Muscle of leg (tissue), 11 donors: Measurements from ENCODE around the gene NFIA. TPM values are rescaled to one million over a fixed set of nuclear protein-coding genes. Genes with fewer than 3 reads are reported as not detected.

Source experiments
- DNase-seq: peaks from one replicate; pipeline ENCODE4 v3.0.0; 2013
- H3K27ac ChIP-seq: one replicate; pipeline ENCODE4 v1.5.1; 2013; ENCODE audit warnings: mild to moderate bottlenecking, low read length, control low read depth
- H3K27me3 ChIP-seq: one replicate; pipeline ENCODE4 v1.6.1; 2013; ENCODE audit warnings: low read length; ENCODE audit not compliant: control insufficient read depth, insufficient read depth
- H3K36me3 ChIP-seq: one replicate; pipeline ENCODE4 v1.6.1; 2013; ENCODE audit warnings: low read length; ENCODE audit not compliant: control insufficient read depth, insufficient read depth
- H3K4me1 ChIP-seq: one replicate; pipeline ENCODE4 v1.6.1; 2013; ENCODE audit warnings: low read length; ENCODE audit not compliant: control insufficient read depth, insufficient read depth
- H3K4me3 ChIP-seq: one replicate; pipeline ENCODE4 v1.5.1; 2013; ENCODE audit warnings: low read length, control low read depth
- H3K9me3 ChIP-seq: replicated peaks from 2 replicates; pipeline ENCODE4 v1.6.1; 2013; ENCODE audit warnings: low read depth, low read length; ENCODE audit not compliant: control insufficient read depth
- WGBS: methylation state at CpG from one replicate; pipeline ENCODE4 v1.1.5; 2013; ENCODE audit warnings: missing lambda C conversion rate; ENCODE audit not compliant: insufficient coverage; 5-methylcytosine and 5-hydroxymethylcytosine counted together
- polyA plus RNA-seq, 8 donors: library from polyadenylated mRNA; unstranded; fragments of 120-200 nt; gene quantifications; one replicate each; pipeline versions ENCODE4 v1.2.1 to v1.2.3, GENCODE V29; 2013; ENCODE audit warnings: inconsistent platforms in 1 of 8, low replicate concordance in 1 of 8; ENCODE audit not compliant: insufficient read length in 8 of 8, insufficient read depth in 1 of 8
- total RNA-seq: library from RNA; stranded (reverse); fragments of 120-200 nt; gene quantifications from one replicate; pipeline ENCODE4 v1.2.4, GENCODE V29; 2013

The NFIA gene
- total and polyA plus RNA-seq, 9 donors: 21.6 to 41.0 (median 29.7) TPM

DNA sequence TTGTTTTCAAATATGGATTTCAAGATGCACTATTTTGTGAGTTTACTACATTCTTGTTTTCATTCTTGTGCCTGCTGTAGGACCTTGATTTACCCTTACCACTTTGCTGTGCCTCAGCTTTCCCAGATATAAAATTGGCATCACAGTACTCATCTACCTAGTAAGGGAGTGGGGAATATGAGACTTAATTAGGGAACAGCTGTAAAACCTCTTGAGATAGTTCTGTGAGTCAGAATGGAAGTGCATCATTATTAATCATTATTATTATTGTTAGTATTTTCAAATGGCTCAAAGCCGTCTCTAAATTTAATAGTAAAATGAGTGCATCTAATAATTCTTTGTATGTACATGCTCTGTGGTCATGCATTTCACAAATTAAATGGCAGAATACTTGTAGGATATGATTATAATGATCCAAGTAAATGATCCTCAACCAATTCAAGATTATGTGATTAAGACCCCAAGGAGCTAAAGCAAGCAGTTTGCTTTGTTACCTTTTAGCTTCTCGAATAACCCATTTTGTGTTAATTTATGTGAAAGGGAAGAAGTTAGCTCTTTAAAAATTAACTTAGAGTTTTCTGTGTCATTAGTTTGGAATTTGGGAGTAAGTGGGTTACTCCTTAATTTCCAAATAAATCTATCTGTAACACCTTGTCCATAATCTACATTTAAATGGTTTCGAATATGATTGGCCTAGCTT is 155.4 kb downstream of the NFIA start:
- no peak for DNase-seq
- no CpG with 5 or more reads among the region's 3 CpGs for WGBS
- no peaks in the 10 kb centered on the region for H3K36me3 ChIP-seq
- peaks cover 6% of the 10 kb centered on the region for H3K4me1 ChIP-seq
- no peak overlapping the region for H3K4me3 ChIP-seq
- no peaks in the 10 kb centered on the region for H3K9me3 ChIP-seq
- H3K27ac ChIP-seq: no peak overlapping the region
- H3K27me3 ChIP-seq: no peaks in the 10 kb centered on the region

DNA sequence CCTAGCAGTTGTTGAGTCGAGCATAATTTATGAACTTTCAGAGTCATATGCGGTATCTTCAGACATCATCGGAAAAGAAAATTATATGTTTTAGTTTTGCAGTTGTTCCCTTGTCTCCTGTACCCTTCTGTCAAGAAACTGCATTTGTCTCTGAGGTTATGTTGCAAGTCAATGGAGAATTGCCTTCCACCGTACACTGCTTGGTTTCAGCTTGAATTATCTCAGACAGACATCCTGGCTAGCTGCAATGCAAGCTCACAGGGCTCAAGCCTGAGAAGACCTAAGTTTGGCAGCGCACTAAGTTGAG is 156.0 kb downstream of the NFIA start:
- H3K9me3 ChIP-seq: no peaks in the 10 kb centered on the region
- H3K27ac ChIP-seq: no peak overlapping the region
- H3K36me3 ChIP-seq: no peaks in the 10 kb centered on the region
- H3K27me3 ChIP-seq: no peaks in the 10 kb centered on the region
- no peak overlapping the region for H3K4me3 ChIP-seq
- WGBS: no CpG with 5 or more reads among the region's 5 CpGs
- H3K4me1 ChIP-seq: peaks cover 6% of the 10 kb centered on the region
- peak; percentile 44 for DNase-seq

DNA sequence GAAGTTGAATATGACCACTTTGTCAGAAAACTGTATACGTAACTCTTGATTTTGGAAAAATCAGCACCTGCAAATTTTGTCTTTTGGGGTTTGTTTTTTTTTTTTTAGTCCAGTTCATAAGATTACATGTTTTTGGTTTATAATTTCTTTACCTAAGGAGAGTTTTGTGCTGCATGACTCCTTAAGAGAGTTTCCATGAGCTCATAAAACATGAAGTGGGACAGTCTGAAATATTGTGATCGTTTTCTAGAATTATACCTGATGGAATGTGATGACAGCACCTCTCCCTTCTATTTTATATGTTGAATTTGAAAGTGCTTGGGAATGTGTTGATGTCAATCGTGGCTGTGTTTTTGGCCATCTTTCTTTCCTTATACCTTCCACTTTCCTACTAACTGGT is 158.5 kb downstream of the NFIA start:
- WGBS: no CpG with 5 or more reads among the region's 3 CpGs
- Histone ChIP-seq H3K4me1 (peaks cover 9% of the 10 kb centered on the region), H3K36me3 (no peaks in the 10 kb centered on the region), H3K27ac (peak overlapping the region; percentile 54), H3K27me3 (no peaks in the 10 kb centered on the region), H3K9me3 (no peaks in the 10 kb centered on the region), H3K4me3 (no peak overlapping the region)
- no peak for DNase-seq

DNA sequence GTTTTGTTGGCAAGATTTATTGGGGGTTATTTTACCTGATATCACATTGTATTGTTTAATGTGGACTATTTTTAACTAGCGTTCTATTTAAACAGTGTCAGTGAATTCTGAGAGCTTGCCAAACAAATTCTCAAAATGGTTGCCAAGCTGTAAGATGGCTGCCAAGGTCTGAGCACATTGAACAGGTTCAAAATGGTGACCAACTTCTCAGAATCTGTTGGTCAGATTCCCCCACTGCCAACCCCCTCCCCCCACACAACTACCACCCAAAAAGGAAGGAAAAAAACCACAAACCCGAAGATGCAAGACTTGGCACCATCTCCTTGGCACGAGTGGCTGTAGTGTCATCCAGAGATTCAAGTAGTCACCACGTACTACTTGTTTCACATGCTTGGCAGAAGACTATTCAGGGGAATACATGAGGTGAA is 159.1 kb downstream of the NFIA start:
- H3K9me3 ChIP-seq: no peaks in the 10 kb centered on the region
- no CpG with 5 or more reads among the region's 4 CpGs for WGBS
- DNase-seq: peak; percentile 74
- H3K4me1 ChIP-seq: peaks cover 9% of the 10 kb centered on the region
- no peaks in the 10 kb centered on the region for H3K27me3 ChIP-seq
- no peak overlapping the region for H3K4me3 ChIP-seq
- peak overlapping the region; percentile 54 for H3K27ac ChIP-seq
- H3K36me3 ChIP-seq: no peaks in the 10 kb centered on the region

DNA sequence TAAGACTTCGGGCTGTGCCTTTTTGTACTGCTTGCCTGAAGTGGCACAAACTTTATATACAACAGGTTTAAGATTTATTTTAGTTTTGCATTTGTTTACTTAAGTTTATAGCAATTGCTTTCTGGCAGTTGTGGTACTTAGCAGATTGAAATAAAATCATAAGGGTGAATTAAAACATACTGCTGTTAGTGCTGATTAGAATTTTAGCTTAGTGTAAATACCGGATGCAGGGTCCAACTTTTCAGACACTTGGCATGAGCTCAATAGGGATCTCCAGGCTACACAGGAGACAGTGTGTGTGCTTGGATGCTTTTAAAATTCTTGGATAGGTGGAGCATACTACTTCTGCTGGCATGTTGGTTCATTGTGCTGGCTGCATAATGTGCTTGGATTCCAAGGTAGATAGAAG is 159.6 kb downstream of the NFIA start:
- 0% methylated on average over 1 of the region's 2 CpGs for WGBS
- peaks cover 9% of the 10 kb centered on the region for H3K4me1 ChIP-seq
- no peaks in the 10 kb centered on the region for H3K9me3 ChIP-seq
- H3K36me3 ChIP-seq: no peaks in the 10 kb centered on the region
- H3K27me3 ChIP-seq: no peaks in the 10 kb centered on the region
- no peak overlapping the region for H3K4me3 ChIP-seq
- H3K27ac ChIP-seq: peak overlapping the region; percentile 54
- peak; percentile 66 for DNase-seq

DNA sequence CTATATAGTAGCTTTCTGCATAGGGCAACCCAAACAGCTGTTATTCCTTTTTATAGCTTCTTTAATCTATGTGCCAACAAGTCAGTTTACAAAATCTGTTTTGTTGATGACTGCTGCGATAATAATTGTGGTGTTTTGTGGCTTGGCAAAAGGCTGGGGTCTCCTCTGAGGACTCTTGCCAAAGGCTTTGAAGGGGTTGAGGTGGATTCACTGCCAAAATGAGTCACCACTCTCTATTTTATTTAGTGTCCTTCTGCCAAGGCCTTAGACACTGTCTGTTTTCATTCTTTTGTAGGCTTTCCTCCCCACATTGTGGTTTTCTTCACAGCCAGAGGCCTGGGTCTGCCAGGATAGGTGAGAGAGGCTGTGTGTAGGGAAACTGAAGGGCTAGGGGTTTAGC is 161.8 kb downstream of the NFIA start:
- Histone ChIP-seq H3K4me3 (no peak overlapping the region), H3K27me3 (no peaks in the 10 kb centered on the region), H3K27ac (no peak overlapping the region), H3K9me3 (no peaks in the 10 kb centered on the region), H3K36me3 (no peaks in the 10 kb centered on the region), H3K4me1 (peaks cover 9% of the 10 kb centered on the region)
- WGBS: no CpG with 5 or more reads among the region's 1 CpG
- peak; percentile 77 for DNase-seq

DNA sequence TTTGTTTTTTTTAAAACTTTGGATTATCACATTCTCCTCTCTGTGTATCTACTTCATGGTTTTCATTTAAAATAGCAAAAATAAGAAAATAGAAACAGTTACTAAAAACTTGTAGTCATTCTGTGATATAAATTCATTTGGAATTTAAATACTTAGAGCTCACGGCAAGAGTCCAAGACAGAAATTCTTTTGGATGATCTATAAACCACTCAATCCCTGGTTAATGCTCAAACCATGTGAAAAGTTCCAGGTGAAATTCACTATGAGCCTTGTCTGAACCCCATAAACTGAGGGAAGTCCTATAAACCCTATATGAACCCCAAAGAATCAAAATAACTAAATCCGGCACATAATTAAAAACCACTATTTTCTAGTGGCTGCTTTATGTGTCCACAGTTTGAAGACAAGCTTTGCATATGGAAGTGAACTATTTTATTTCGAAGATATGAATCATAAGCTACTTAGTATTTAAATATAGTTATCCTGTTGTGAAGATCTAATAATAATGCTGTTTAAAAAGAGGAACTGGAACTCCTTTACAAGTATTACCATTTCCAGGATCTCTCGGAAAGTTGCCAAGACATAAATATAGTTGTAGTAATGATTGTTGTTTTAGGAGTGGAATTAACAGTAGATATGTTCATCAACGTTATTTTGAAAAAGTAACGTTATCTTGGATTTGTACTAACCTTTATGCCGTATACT is 163.5 kb downstream of the NFIA start:
- Histone ChIP-seq H3K4me3 (no peak overlapping the region), H3K27me3 (no peaks in the 10 kb centered on the region), H3K27ac (no peak overlapping the region), H3K4me1 (peaks cover 9% of the 10 kb centered on the region), H3K9me3 (no peaks in the 10 kb centered on the region), H3K36me3 (no peaks in the 10 kb centered on the region)
- WGBS: no CpG with 5 or more reads among the region's 7 CpGs
- peak; percentile 47 for DNase-seq

DNA sequence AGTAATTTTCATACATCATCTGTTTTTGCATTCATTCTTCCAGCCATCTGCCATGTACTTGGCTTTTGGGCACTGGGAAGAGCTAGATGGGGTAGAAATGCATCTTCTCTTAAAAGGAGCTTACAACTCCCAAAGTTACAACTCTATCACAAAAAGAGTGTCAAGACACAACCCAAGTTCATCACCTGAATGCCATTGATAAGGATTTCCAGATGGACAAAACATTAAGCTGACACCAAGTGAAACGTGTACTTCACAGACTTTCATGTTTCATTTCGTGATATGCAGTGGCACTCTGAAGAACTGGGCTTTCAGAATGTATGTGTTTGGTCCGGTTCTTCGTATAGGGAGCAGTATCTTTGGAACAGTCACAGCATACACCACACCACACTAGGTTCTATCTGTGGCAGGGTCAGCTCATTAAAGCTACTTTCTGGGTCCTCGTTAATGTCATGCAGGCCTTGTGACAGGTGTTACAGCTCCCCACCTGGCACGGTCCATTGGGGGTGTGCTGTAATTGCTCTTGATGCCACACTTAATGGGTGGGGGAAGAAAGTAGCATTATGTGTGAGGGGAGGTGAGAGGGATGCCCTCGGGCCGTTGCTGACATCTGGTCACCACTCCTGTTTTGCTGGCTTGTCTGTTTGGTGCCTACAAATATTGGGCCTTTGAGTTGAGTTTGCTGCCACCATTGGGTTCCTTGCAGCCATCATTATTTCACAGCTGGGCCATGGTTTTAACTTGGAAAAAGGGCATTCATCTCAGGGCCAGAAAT is 164.9 kb downstream of the NFIA start:
- peaks cover 4% of the 10 kb centered on the region for H3K4me1 ChIP-seq
- no peak overlapping the region for H3K27ac ChIP-seq
- no peaks in the 10 kb centered on the region for H3K9me3 ChIP-seq
- no peak for DNase-seq
- no peaks in the 10 kb centered on the region for H3K27me3 ChIP-seq
- no peaks in the 10 kb centered on the region for H3K36me3 ChIP-seq
- H3K4me3 ChIP-seq: no peak overlapping the region
- WGBS: 61% methylated on average over 2 of the region's 8 CpGs

DNA sequence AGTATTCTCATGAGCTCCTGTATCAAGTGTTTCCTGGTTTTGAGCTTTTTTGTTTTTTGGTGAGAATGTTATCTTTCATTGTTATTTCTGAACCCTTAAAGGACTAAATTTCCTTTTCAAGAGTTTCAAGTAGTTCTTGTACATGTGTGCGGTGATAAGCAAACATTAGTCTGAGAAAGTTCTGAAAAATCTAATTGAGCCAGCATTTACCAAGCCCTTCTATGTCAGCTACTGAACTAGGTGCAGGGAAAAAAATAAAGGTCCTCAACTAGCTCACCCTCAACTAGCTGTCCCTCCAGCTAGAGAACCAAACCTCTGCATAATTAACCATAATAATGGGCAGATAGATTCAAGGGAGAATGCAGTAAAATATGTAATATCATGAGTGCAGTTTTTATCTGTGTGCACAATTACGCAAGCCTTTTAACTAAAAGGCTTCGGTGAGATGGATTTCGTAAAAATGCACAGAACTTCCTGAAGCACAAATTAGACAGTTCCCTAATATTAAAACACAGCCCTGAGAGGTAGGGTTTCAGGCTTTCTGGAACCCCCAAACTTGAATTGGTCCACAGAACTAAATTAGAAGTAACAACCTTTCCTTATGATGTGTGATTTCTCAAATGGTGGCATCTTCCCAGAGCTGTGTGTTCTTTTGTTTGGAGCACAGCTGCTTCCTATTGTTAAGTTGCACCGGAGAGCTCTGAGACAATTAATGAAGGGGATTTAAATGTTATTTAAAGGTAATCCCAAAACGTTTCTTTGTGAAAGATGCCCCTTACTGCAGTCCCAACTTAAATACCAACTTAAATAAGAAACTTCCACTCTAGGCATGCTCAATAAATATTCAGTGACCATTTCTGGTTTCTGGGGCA is 165.8 kb downstream of the NFIA start:
- Histone ChIP-seq H3K36me3 (no peaks in the 10 kb centered on the region), H3K4me1 (peaks cover 5% of the 10 kb centered on the region), H3K4me3 (no peak overlapping the region), H3K27ac (no peak overlapping the region), H3K9me3 (no peaks in the 10 kb centered on the region), H3K27me3 (no peaks in the 10 kb centered on the region)
- DNase-seq: no peak
- no CpG with 5 or more reads among the region's 6 CpGs for WGBS
